Right lung (tissue), 5 donors: ENCODE data around the gene RARRES2. TPM values are rescaled to one million over a fixed set of nuclear protein-coding genes. Genes with fewer than 3 reads are reported as not detected.

Source experiments
- DNase-seq, 2 donors: peaks; one replicate each; pipeline ENCODE4 v3.0.0-alpha.2; 2013
- polyA plus RNA-seq, 5 donors: library from polyadenylated mRNA; unstranded; fragments of 120-200 nt; gene quantifications; one replicate each; pipeline versions ENCODE4 v1.2.1 to v1.2.3, GENCODE V29; 2013; ENCODE audit warnings: inconsistent platforms in 1 of 5, low replicate concordance in 1 of 5; ENCODE audit not compliant: insufficient read length in 5 of 5, insufficient read depth in 1 of 5

RARRES2 gene
- polyA plus RNA-seq, 5 donors: 146 to 314 (median 221) TPM

- no peak for DNase-seq
Measured at GRCh38 chr7:150365673-150366398, 24.4 kb upstream of the RARRES2 start.

GRCh38 chr7:150365194-150365593, 23.8 kb upstream of the RARRES2 start:
- DNase-seq: no peak

- no peak for DNase-seq
Measured at GRCh38 chr7:150363872-150364271, 22.4 kb upstream of the RARRES2 start.

DNA sequence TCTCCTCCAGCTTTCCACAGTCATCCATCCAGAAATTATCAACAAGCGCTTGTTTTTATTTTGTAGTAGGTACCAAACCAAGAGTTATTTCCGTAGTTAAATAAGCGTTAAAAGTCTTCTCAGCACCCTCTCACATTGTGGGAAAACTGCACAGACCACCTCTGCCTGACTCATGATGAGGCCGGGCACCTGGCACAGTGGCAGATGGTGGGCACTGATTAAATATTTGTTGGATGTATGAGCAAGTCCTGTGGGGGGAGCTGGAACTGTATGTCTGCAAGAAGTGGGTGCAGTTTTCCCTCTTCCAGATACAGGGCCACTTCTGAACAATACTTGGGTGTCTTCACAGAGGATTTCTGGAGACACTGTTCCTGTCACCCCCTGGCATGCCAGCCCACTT, 21.9 kb upstream of the RARRES2 start:
- no peak for DNase-seq

DNA sequence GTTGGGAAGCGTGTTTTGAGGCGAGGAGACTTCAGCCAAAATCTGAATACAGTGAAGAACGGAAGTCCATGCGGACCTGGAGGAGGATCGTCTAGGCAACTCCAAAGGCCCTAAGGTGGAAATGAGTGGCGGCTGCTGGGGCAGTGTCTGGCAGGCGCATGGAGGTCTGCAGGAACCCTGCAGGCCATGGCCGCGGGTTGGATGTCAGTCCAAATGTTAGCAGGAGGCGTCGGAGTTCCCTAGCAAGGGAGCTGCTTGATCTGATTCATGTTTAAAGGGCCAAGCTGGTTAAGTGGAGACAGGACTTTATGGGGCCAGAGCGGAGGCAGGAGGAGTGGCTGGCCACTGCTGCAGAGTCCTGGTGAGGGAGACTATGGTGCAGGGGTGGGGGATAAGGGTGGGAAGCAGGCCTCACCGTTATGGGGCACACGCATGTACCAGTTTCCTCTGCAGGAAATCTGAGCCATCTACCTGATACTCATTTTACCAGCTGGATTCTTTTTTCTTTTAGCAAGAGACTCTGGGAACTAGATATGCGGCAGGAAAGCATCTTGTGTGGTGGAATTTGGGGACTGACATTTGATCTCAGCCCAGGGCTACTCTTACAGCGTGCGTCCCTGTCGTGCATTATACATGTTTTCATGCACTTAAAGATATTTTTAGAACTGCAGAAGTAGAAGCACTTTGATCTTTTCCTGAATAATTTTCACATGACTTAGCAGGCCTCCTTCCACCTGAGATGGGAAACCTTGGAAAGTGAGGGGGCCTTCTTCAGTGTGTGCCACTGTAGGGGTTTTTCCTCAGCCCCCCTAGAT, 20.6 kb upstream of the RARRES2 start:
- DNase-seq: no peak

DNA sequence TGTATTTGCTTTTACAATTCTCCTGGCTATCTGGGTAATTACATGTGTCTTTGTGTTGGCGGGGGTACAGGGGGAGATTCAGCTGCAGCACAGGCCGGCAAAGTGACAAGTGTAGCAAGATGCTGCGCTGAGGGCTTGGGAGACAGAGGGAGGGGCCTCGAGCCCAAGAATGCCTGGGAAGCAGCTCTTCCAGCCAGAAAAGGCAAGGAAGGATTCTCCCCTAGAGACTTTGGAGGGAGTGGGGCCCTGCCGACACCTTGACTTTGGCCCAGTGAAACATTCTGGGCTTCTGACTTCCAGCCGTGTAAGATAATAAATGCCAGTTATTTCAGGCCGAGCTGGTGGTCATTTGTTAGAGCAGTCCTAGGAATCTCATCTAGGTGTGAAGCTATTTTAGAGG, 20.0 kb upstream of the RARRES2 start:
- no peak for DNase-seq

DNA sequence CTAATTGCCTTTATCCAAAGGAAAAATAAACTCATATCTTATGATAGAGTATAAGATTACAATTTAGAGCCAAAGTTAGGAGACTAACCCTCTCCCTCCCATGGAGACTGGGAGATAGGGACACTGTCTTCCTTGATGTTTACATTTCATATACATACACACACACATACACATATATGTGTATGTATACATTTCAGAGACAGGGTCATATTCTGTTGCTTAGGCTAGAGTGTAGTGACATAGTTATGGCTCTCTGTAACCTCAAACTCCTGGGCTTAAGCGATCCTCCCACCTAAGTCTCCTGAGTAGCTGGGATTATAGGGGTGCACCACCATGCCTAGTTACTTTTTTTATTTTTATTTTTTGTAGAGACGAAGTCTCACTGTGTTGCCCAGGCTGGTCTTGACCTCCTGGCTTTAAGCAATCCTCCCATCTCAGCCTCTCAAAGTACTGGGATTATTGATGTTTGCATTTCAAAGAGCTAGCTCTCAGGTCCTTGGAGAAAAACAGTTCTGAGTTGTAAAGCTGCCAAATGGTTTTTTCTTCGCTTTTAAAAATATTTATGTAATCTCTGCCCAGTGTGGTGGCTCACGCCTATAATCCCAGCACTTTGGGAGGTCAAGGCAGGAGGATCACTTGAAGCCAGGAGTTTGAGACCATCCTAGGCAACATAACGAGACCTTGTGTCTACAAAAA, 19.1 kb upstream of the RARRES2 start:
- no peak for DNase-seq

- DNase-seq: no peak
Measured at GRCh38 chr7:150359622-150360362, 18.4 kb upstream of the RARRES2 start.

- no peak for DNase-seq
Measured at GRCh38 chr7:150358988-150359621, 17.7 kb upstream of the RARRES2 start.

DNA sequence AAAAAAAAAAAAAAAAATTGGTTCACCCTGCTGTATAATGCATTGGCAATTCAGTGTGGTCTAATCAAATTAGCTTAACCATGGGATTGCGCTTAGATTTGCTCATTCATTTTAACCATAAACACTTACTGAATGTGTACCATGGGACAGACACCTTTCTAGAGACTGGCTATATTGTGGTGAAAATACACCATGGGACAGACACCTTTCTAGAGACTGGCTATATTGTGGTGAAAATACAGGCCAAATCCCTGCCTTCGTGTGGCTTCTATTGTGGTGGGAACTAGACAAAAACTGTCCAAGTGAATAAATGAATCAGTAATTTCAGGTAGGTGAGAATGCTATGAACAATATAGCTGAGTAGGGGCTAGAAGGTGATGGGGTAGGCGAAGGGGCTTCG, 17.0 kb upstream of the RARRES2 start:
- no peak for DNase-seq

GRCh38 chr7:150357771-150358427, 16.5 kb upstream of the RARRES2 start:
- no peak for DNase-seq

GRCh38 chr7:150357270-150357669, 15.8 kb upstream of the RARRES2 start:
- DNase-seq: no peak

DNA sequence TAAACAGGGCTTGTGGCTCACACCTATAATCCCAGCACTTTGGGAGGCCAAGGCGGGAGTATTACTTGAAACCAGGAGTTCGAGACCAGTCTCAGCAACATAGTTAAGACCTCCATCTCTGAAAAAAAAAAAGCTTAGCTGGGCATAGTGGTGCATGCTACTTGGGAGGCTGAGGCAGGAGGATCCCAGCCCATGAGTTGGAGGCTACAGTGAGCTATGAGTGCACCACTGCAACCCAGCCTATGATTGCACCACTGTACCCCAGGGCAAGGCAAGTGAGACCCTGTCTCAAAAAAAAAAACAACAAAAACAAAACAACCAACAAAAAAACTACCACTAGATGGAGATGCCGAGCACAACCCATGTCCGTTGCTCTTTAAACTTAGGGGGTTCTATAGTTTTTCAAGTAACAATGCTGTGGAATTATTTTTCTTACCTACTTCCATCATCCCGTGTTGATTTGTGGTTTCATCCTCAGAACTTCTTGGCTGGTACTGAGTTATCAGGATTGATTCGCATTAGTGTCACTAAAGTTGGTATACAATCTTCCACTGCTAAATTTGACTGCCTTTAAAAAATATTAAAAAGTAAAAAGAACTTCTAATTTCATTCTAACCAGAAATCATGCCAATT, 15.0 kb upstream of the RARRES2 start:
- no peak for DNase-seq

DNA sequence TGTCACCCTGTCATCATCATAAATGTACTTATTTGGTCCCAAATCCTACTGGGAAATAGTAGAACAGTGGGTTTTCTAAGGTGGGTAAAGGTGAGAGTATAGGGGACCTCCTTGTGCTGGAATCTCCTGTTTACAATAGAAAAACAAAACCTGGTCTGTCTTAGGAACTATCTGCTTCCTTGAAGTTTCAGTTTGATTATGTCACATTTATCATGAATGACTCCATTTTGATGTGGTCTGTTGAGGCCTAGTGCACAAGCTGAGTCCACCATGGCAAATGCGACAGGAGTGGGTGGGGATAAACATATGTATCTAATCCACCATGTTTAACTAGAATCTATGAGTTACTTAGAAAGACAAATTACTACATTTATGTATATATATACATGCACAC, 14.2 kb upstream of the RARRES2 start:
- no peak for DNase-seq

- DNase-seq: no peak
Measured at GRCh38 chr7:150351587-150352194, 10.3 kb upstream of the RARRES2 start.

GRCh38 chr7:150346922-150347321, 5.5 kb upstream of the RARRES2 start:
- DNase-seq: no peak

DNA sequence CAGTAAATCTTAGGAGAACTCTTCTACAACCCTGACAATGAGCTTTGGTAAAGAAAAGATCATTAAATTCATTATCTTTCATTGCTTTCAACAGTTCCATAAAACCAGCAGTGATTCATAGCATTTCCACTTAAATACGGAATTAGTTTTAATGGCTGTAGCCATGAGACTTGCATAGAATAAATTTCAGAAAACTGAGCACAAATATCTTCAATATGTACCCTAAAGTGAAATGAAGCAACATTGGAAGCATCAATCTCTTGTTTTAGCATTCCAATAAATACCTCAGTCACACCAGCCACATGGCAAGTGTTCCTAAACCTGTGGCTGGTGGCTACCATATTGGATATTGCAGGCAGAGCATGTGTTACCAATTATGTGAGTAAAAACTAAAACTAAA, 3.6 kb upstream of the RARRES2 start:
- DNase-seq: no peak

DNA sequence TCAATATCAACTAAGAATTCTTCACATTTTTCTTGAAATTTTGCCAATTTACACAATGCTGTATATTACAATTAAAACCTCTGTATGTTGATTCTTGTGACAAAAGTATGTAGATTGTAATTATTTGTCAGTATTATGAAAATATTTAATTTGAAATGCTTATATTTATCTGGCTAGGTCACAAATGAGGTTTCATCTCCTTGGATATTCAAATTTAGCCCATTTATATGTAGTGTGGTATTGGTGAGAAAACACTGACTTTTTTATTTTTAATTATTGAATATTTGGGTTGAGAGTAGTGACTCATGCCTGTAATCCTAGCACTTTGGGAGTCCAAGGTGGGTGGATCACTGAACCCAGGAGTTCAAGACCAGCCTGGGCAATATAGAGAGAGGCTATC, 2.9 kb upstream of the RARRES2 start:
- no peak for DNase-seq

GRCh38 chr7:150343225-150343624, 1.8 kb upstream of the RARRES2 start:
- DNase-seq: no peak

DNA sequence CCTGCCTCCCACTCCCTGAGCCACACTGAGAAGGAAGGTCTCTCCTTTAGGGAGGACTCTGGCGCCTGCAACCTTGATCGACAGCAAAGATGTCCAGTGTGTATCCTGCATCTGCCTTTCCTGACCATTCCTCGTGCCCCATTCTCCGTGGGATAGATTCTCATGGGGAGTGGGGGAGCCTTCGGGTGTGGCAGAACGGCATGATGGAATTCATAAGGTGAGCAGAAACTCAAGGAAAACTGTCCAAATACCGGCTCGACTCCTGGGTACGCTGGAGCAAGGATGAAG, 636 bp upstream of the RARRES2 start:
- no peak for DNase-seq
